Measurements from ENCODE around the gene C9orf72.

- TF ChIP-seq CTCF (IDR thresholded peaks at IDR 0.05) (no peak), POLR2A (IDR thresholded peaks at IDR 0.05) (no peak)
These were observed 30.8 kb downstream of the C9orf72 start for GRCh38 chr9:27542508-27542907.
